HepG2 (cell line): ENCODE data around the gene HSCB. TPM values are rescaled to one million over a fixed set of nuclear protein-coding genes. Genes with fewer than 3 reads are reported as not detected.

Experiments used
- ARID5B ChIP-seq: IDR thresholded peaks from 2 replicates; pipeline ENCODE4 v1.4.0; 2020; ENCODE audit warnings: mild to moderate bottlenecking, missing genetic modification reagents
- GATAD2A ChIP-seq: IDR thresholded peaks from 2 replicates; pipeline ENCODE4 v1.6.1; 2016
- HMGA1 ChIP-seq: sonication (generic); formaldehyde crosslinking; conservative IDR thresholded peaks from 2 replicates; pipeline ENCODE4 v1.4.0; 2020; ENCODE audit warnings: missing genetic modification reagents
- HNRNPUL1 ChIP-seq: fragments of 200-400 bp; formaldehyde crosslinking; IDR thresholded peaks from 2 replicates; pipeline ENCODE4 v1.6.1; 2017; ENCODE audit warnings: low read depth, mild to moderate bottlenecking, low read length, moderate library complexity
- IRF1 ChIP-seq: sonication (generic); formaldehyde crosslinking; IDR thresholded peaks from 2 replicates; pipeline ENCODE4 v1.4.0; 2020; ENCODE audit warnings: low read depth, mild to moderate bottlenecking, missing genetic modification reagents
- MAZ ChIP-seq, 2 experiments: sonication (generic) in 1 of 2; formaldehyde crosslinking in 1 of 2; IDR thresholded peaks; 2 replicates each; pipeline versions ENCODE4 v1.5.0 to v1.6.1; 2012 to 2020; ENCODE audit warnings: low read depth in 2 of 2, mild to moderate bottlenecking in 2 of 2, borderline replicate concordance in 1 of 2, improper control_type of control experiment in 1 of 2, low read length in 1 of 2, missing genetic modification reagents in 1 of 2, moderate library complexity in 1 of 2
- NONO ChIP-seq, 2 experiments: fragments of 450-650 bp in 1 of 2; sonication (generic) in 1 of 2; formaldehyde crosslinking in 1 of 2; IDR thresholded peaks in 1 of 2; conservative IDR thresholded peaks in 1 of 2; 2 replicates each; pipeline versions ENCODE4 v1.6.1 to v1.8.0; 2017 to 2022; ENCODE audit warnings: mild to moderate bottlenecking in 1 of 2, missing genetic modification reagents in 1 of 2, moderate library complexity in 1 of 2
- RBFOX2 ChIP-seq: fragments of 200-400 bp; formaldehyde crosslinking; IDR thresholded peaks from 2 replicates; pipeline ENCODE4 v1.6.1; 2017; ENCODE audit warnings: low read depth, mild to moderate bottlenecking, low read length
- RXRA ChIP-seq: sonication (generic); formaldehyde crosslinking; IDR thresholded peaks from 2 replicates; pipeline ENCODE4 v1.5.1; 2020; ENCODE audit warnings: missing genetic modification reagents
- ZFP36L1 ChIP-seq: sonication (generic); formaldehyde crosslinking; IDR thresholded peaks from 2 replicates; pipeline ENCODE4 v1.8.0; 2022; ENCODE audit warnings: mild to moderate bottlenecking, missing genetic modification reagents, moderate library complexity
- ZFP62 ChIP-seq: sonication (generic); formaldehyde crosslinking; IDR thresholded peaks from 2 replicates; pipeline ENCODE4 v1.4.0; 2020; ENCODE audit warnings: missing genetic modification reagents
- ZNF331 ChIP-seq: sonication (generic); formaldehyde crosslinking; IDR thresholded peaks from 2 replicates; pipeline ENCODE4 v1.4.0; 2020; ENCODE audit warnings: missing genetic modification reagents
- ZNF335 ChIP-seq: sonication (generic); formaldehyde crosslinking; IDR thresholded peaks from 2 replicates; pipeline ENCODE4 v1.4.0; 2020; ENCODE audit warnings: missing genetic modification reagents
- ZNF337 ChIP-seq: sonication (generic); formaldehyde crosslinking; IDR thresholded peaks from 2 replicates; pipeline ENCODE4 v1.5.1; 2020; ENCODE audit warnings: missing genetic modification reagents, low read depth, mild to moderate bottlenecking, borderline replicate concordance
- ZNF567 ChIP-seq: sonication (generic); formaldehyde crosslinking; IDR thresholded peaks from 2 replicates; pipeline ENCODE4 v1.8.1; 2023; ENCODE audit warnings: mild to moderate bottlenecking, missing genetic modification reagents, borderline replicate concordance
- ZNF776 ChIP-seq: sonication (generic); formaldehyde crosslinking; IDR thresholded peaks from 2 replicates; pipeline ENCODE4 v1.4.0; 2020; ENCODE audit warnings: mild to moderate bottlenecking, missing genetic modification reagents
- ZNF780A ChIP-seq: sonication (generic); formaldehyde crosslinking; IDR thresholded peaks from 2 replicates; pipeline ENCODE4 v1.8.0; 2022; ENCODE audit warnings: mild to moderate bottlenecking, missing genetic modification reagents, moderate library complexity
- ZNF83 ChIP-seq: sonication (generic); formaldehyde crosslinking; IDR thresholded peaks from 2 replicates; pipeline ENCODE4 v1.4.0; 2020; ENCODE audit warnings: missing genetic modification reagents, mild to moderate bottlenecking, borderline replicate concordance
- polyA plus RNA-seq, 8 experiments: library from polyadenylated mRNA; depleted of rRNA in 3 of 8; stranded (reverse) in 7 of 8; unstranded in 1 of 8; fragments of >200 nt; fragmentation: Illumina TruSeq in 4 of 8; extraction: Trizol in 4 of 8; gene quantifications; 2 replicates each; pipeline versions ENCODE4 v1.2.1 to v1.2.3, GENCODE V29; 2011 to 2016; ENCODE audit warnings: low read depth in 4 of 8, missing spikeins in 1 of 8, mixed read lengths in 1 of 8; ENCODE audit not compliant: insufficient read depth in 1 of 8
- total RNA-seq, 5 experiments: library from RNA; depleted of rRNA; stranded (reverse); fragments of >200 nt; fragmentation: Illumina TruSeq; extraction: Trizol; gene quantifications; 2 replicates each; pipeline ENCODE4 v1.2.3, GENCODE V29; 2016; ENCODE audit warnings: low read depth in 1 of 5
- TF ChIP-seq, protein P1 (sequence below): sonication (generic); formaldehyde crosslinking; IDR thresholded peaks from 2 replicates; pipeline ENCODE4 v1.9.0; 2022; ENCODE audit warnings: missing genetic modification reagents, mild to moderate bottlenecking, borderline replicate concordance

Gene HSCB
- total and polyA plus RNA-seq, 2 of the 13 experiments (the other 11 are each of a cell fraction or from before 2014, with no cell fraction given) = 15.4 to 20.9 TPM

GRCh38 chr22:28772633-28773460, 31.0 kb downstream of the HSCB start, which contains the start of gene CCDC117 (continued):
- TF ChIP-seq RBFOX2 = peak; percentile 95
- TF ChIP-seq ZNF567 (CRISPR knock-in tag) = no peak
- TF ChIP-seq ZNF776 (CRISPR knock-in tag) = peak; percentile 43; the same call in 1 of the 2 replicates
- no peak for TF ChIP-seq IRF1
- peak; percentile 82 for TF ChIP-seq ZNF335 (CRISPR knock-in tag)
- TF ChIP-seq ZFP36L1 (CRISPR knock-in tag) = no peak
- TF ChIP-seq ZNF780A (CRISPR knock-in tag) = no peak
- peak; percentile 14; the same call in 1 of the 2 replicates for TF ChIP-seq RXRA (CRISPR knock-in tag)
- TF ChIP-seq ZNF331 (CRISPR knock-in tag) = peak; percentile 75; the same call in 1 of the 2 replicates
- no peak for TF ChIP-seq ZNF337
- TF ChIP-seq, protein P1, sequence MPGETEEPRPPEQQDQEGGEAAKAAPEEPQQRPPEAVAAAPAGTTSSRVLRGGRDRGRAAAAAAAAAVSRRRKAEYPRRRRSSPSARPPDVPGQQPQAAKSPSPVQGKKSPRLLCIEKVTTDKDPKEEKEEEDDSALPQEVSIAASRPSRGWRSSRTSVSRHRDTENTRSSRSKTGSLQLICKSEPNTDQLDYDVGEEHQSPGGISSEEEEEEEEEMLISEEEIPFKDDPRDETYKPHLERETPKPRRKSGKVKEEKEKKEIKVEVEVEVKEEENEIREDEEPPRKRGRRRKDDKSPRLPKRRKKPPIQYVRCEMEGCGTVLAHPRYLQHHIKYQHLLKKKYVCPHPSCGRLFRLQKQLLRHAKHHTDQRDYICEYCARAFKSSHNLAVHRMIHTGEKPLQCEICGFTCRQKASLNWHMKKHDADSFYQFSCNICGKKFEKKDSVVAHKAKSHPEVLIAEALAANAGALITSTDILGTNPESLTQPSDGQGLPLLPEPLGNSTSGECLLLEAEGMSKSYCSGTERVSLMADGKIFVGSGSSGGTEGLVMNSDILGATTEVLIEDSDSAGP (CRISPR knock-in tag) = peak; percentile 45; the same call in 1 of the 2 replicates
- no peak for TF ChIP-seq ZFP62
- no peak for TF ChIP-seq HMGA1 (CRISPR knock-in tag)
- TF ChIP-seq MAZ (IDR thresholded peaks at IDR 0.05; ENCODE audit: borderline replicate concordance, low read depth, low read length) = 0 out of 2 replicates have a peak, but pooled peaks have one; percentile 43
- TF ChIP-seq MAZ (CRISPR knock-in tag; IDR thresholded peaks at IDR 0.05; ENCODE audit: low read depth) = peak; percentile 81; the same call in 1 of the 2 replicates
- no peak for TF ChIP-seq ZNF83 (CRISPR knock-in tag)
- TF ChIP-seq HNRNPUL1 = no peak
- 0 out of 2 replicates have a peak, but pooled peaks have one; percentile 28 for TF ChIP-seq ARID5B (CRISPR knock-in tag)
- TF ChIP-seq GATAD2A = peak; percentile 64
- TF ChIP-seq NONO (IDR thresholded peaks at IDR 0.05) = no peak
- TF ChIP-seq NONO (CRISPR knock-in tag; conservative IDR thresholded peaks at IDR 0.05) = peak; percentile 47; the same call in 1 of the 2 replicates
